D721Med (cell line): Measurements from ENCODE around the gene KCNAB2.

ENCODE experiments used
- DNase-seq: peaks from one replicate; pipeline ENCODE4 v3.0.0; 2011; ENCODE audit warnings: low spot score; ENCODE audit not compliant: insufficient read length
- FAIRE-seq: peaks from 2 replicates; lab custom pipeline; 2011; peaks lifted over from hg19 to GRCh38; lab: Jason Lieb, UNC
- CTCF ChIP-seq: IDR thresholded peaks from 2 replicates; pipeline ENCODE4 v1.5.1; 2012; ENCODE audit warnings: mild to moderate bottlenecking, control low read depth; ENCODE audit not compliant: insufficient read depth; ENCODE audit errors: missing control alignments

KCNAB2 gene

GRCh38 chr1:6081901-6082300 is 36.2 kb downstream of the KCNAB2 start:
- DNase-seq (no peak), FAIRE-seq (no peak)
- no peak for TF ChIP-seq CTCF

- TF ChIP-seq CTCF = peak; percentile 7
Observed at GRCh38 chr1:6082430-6082971, 36.8 kb downstream of the KCNAB2 start.

GRCh38 chr1:6083385-6083784 is 37.7 kb downstream of the KCNAB2 start:
- no peak for DNase-seq
- no peak for TF ChIP-seq CTCF
- no peak for FAIRE-seq

More at GRCh38 chr1:6082430-6082971, 36.8 kb downstream of the KCNAB2 start:
- DNase-seq (no peak), FAIRE-seq (no peak)

GRCh38 chr1:6083801-6084446 is 38.2 kb downstream of the KCNAB2 start:
- no peak for TF ChIP-seq CTCF
- DNase-seq (no peak), FAIRE-seq (no peak)

- TF ChIP-seq CTCF = no peak
- FAIRE-seq (no peak), DNase-seq (no peak)
Observed at GRCh38 chr1:6084781-6085495, 39.2 kb downstream of the KCNAB2 start.

GRCh38 chr1:6085666-6086065 is 40.0 kb downstream of the KCNAB2 start:
- FAIRE-seq = no peak
- no peak for TF ChIP-seq CTCF

GRCh38 chr1:6086358-6086757 is 40.7 kb downstream of the KCNAB2 start:
- DNase-seq (no peak), FAIRE-seq (no peak)
- no peak for TF ChIP-seq CTCF

More at GRCh38 chr1:6085666-6086065, 40.0 kb downstream of the KCNAB2 start:
- DNase-seq = no peak
